GM19240 (cell line): ENCODE data around the gene TENM4.

ENCODE experiments used
- DNase-seq: peaks from one replicate; pipeline ENCODE4 v3.0.0; 2011; ENCODE audit warnings: low spot score; ENCODE audit not compliant: insufficient read length

TENM4 gene

GRCh38 chr11:79348976-79349682 lies 91.7 kb downstream of the TENM4 start:
- DNase-seq = no peak

- DNase-seq = no peak
Observed at GRCh38 chr11:79346021-79346420, 94.8 kb downstream of the TENM4 start.

GRCh38 chr11:79344753-79345294 lies 96.0 kb downstream of the TENM4 start:
- no peak for DNase-seq

- no peak for DNase-seq
Observed at GRCh38 chr11:79342686-79343085, 98.1 kb downstream of the TENM4 start.

- no peak for DNase-seq
Observed at GRCh38 chr11:79342236-79342635, 98.6 kb downstream of the TENM4 start.

GRCh38 chr11:79340535-79340934 lies 100.3 kb downstream of the TENM4 start:
- no peak for DNase-seq

- DNase-seq = no peak
Observed at GRCh38 chr11:79336797-79337517, 103.9 kb downstream of the TENM4 start.

GRCh38 chr11:79335681-79336080 lies 105.1 kb downstream of the TENM4 start:
- no peak for DNase-seq

GRCh38 chr11:79333355-79333754 lies 107.5 kb downstream of the TENM4 start:
- DNase-seq = no peak

GRCh38 chr11:79332017-79332416 lies 108.8 kb downstream of the TENM4 start:
- no peak for DNase-seq

GRCh38 chr11:79331203-79331901 lies 109.5 kb downstream of the TENM4 start:
- no peak for DNase-seq

GRCh38 chr11:79330651-79331050 lies 110.2 kb downstream of the TENM4 start:
- no peak for DNase-seq

GRCh38 chr11:79329561-79329960 lies 111.3 kb downstream of the TENM4 start:
- DNase-seq = no peak

GRCh38 chr11:79328402-79328801 lies 112.4 kb downstream of the TENM4 start:
- DNase-seq = no peak

- DNase-seq = no peak
Observed at GRCh38 chr11:79325851-79326250, 115.0 kb downstream of the TENM4 start.

GRCh38 chr11:79321263-79321662 lies 119.6 kb downstream of the TENM4 start:
- no peak for DNase-seq

GRCh38 chr11:79314906-79315689 lies 125.7 kb downstream of the TENM4 start:
- no peak for DNase-seq

- no peak for DNase-seq
Observed at GRCh38 chr11:79313530-79313913, 127.3 kb downstream of the TENM4 start.

- DNase-seq = no peak
Observed at GRCh38 chr11:79312617-79313529, 128.0 kb downstream of the TENM4 start.

GRCh38 chr11:79311461-79311860 lies 129.4 kb downstream of the TENM4 start:
- no peak for DNase-seq
